Germinal center (tissue), 1 donor: Measurements from ENCODE around the gene RARRES2.
"Not testable (repeated sequence)": the region's sequence is repeated elsewhere in the genome, so short reads cannot be mapped to it uniquely, and the experiment has no call there.

Source experiments
- DNase-seq: peaks from one replicate; pipeline ENCODE4 v3.0.0; 2012; ENCODE audit warnings: mixed read lengths, low spot score

The RARRES2 gene

GRCh38 chr7:150341263-150342120 lies at the start of gene RARRES2:
Gene RARRES2, minus strand, starts transcription at chr7:150341629. Its CDS starts 1,020 bp downstream, at chr7:150340609.
- DNase-seq, result no peak

- no peak for DNase-seq
These were observed 48.8 kb upstream of the RARRES2 start for GRCh38 chr7:150390205-150390604.

GRCh38 chr7:150389532-150389816 lies 48.0 kb upstream of the RARRES2 start:
- DNase-seq, result no peak

GRCh38 chr7:150388709-150389531 lies 47.5 kb upstream of the RARRES2 start:
- DNase-seq, result no peak

DNA sequence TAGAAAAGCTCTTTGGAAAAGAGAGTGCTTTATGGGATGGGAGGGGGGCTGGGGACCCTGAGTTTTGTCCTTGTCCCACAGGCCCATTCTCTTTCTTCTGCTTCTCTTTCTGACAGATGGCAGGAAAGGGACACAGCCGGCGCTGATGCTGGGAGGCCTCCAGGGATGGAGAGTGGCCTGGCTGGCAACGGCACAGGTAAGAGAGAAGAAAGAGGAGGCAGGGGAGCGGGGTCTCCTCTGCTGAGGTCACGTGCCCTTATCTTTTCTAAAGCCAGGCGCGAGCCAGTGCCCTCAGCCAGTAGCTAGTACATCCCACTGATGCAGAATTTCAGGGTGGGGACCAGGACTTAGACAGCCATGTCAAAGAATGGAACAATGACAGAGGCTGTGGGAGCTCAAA lies 46.9 kb upstream of the RARRES2 start:
- no peak for DNase-seq

DNA sequence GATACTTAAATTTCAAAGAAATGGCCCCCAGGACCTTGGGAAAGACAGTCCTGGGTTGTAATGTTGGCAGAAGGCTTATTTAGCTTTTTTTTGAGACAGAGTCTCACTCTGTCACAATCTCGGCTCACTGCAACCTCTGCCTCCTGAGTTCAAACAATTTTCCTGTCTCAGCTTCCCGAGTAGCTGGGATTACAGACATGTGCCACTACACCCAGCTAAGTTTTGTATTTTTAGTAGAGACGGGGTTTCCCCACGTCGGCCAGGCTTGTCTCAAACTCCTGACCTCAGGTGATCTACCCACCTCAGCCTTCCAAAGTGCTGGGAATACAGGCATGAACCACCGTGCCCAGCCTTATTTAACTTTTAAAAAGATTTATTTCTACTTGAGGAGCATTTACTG lies 44.5 kb upstream of the RARRES2 start:
- DNase-seq, result not testable (repeated sequence)

GRCh38 chr7:150385302-150385723 lies 43.9 kb upstream of the RARRES2 start:
- DNase-seq, result no peak

GRCh38 chr7:150384406-150385301 lies 43.2 kb upstream of the RARRES2 start:
- no peak for DNase-seq

GRCh38 chr7:150383710-150384397 lies 42.4 kb upstream of the RARRES2 start:
- no peak for DNase-seq

GRCh38 chr7:150382844-150383225 lies 41.4 kb upstream of the RARRES2 start:
- peak; percentile 17 for DNase-seq

GRCh38 chr7:150382123-150382843 lies 40.9 kb upstream of the RARRES2 start:
- DNase-seq, result no peak

DNA sequence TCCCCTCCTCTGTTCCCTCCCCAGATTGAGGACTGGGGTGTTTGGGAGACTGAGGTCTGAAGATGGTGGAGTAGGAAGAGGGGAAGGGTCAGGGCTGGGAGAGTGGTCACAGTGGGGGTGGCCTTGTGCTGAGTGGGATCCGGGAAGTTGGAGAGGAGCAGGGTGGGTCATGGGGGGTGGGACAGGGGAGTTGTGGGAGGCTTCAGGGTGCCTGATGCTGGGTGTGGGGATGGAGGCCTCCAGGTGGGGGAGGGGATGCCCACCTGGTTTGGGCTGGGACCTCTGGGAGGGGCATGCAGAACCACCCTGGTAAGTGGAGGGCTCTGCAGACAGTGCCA lies 40.3 kb upstream of the RARRES2 start:
- no peak for DNase-seq

- no peak for DNase-seq
These were observed 39.7 kb upstream of the RARRES2 start for GRCh38 chr7:150381096-150381495.

DNA sequence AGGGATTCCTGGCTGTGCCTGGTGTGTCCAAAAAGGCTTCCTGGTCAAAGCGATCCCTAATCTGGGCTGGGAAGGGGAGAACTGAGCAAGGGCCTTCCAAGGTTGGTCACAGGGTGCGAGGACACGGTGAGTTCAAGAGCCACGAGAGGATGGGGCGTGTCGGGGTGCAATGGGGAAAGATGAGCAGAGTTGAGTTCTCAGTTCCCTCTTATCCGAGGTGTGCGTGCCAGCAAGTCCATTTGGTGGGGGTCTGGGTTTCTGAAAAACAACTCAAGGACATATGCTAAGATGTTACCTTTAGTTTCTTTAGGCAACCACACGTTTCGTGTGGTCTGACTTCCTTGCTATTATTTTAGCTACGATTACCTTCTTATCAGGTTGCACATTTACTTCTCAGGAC lies 39.0 kb upstream of the RARRES2 start:
- peak; percentile 25 for DNase-seq

DNA sequence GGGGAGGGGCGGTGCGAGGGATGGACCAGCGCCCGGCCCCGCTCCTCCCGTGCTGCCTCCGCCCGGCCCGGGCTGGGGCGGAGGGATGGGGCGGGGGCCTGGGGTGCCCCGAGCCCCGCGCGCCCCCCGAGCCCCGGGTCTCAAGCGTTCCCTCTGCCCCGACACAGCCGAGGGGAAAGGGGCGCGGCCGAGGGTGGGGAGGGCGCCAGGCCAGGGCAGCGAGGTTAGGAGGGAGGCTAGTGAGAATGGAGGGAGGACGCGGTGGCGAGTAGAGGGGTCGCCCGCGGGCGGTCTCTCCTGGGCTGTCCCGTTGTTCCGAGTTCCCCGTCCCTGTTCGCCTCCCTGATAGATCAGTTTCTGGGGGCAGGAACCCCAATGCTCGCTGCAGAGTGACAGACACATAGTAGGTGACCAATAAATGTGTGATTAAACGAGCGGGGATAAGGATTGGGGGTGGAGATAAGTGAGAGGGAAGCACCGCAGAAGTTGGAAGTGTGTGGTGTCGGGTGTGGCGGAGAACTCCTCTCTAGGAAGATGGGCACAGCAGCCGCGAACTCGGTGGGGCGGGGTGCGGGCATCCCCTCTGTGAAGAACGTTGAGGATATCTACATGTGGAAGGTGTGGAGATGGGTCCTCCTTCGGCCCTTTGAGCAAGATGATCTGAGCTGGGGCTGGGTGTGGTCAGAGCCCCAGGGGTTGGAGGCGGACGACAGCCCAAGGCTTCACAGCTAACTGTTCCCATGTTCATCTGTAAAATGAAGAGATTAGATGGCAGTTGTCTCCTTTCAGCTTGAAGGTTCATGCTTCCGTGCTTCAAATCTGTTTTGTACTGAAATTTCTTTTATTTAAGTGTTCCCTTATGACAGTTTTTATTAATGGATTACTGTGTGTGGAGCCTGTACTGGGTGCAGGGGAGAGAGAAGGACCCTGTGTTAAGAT lies 38.3 kb upstream of the RARRES2 start:
- no peak for DNase-seq

DNA sequence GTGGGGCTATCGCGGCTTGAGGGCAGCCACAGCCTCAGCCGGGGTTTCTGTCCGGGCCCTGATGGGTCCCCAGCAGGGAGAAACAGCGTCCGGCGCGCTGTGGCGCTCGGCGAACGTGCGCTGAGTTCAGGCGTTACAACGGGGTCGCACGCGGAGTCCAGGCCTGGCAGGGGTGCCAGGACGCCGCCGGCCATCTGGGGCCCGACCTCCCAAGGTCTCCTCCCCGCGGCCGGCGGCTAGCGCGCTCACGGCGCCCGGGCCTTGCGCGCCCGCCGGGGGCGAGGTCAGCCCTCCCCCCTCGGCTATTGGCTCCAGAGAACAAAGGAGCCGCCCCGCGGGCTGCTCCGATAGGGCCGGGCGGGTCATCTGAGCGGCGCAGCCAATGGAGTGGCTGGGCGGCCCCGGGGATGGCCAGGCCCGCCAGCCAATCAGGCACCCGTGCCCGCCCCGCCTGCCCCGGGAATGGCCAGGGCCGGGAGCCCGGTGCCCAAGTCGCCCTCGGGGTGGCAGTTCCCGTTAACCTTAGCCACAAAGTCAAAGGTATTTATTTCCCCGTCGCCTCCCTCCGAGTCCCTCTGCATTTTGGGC lies 37.5 kb upstream of the RARRES2 start, which contains the start of gene ZNF775:
ZNF775 (plus strand) TSS at position 478 of the 588 bp plus-strand sequence. CDS start 9,141 bp downstream, outside the sequence.
- DNase-seq, result peak; percentile 100

DNA sequence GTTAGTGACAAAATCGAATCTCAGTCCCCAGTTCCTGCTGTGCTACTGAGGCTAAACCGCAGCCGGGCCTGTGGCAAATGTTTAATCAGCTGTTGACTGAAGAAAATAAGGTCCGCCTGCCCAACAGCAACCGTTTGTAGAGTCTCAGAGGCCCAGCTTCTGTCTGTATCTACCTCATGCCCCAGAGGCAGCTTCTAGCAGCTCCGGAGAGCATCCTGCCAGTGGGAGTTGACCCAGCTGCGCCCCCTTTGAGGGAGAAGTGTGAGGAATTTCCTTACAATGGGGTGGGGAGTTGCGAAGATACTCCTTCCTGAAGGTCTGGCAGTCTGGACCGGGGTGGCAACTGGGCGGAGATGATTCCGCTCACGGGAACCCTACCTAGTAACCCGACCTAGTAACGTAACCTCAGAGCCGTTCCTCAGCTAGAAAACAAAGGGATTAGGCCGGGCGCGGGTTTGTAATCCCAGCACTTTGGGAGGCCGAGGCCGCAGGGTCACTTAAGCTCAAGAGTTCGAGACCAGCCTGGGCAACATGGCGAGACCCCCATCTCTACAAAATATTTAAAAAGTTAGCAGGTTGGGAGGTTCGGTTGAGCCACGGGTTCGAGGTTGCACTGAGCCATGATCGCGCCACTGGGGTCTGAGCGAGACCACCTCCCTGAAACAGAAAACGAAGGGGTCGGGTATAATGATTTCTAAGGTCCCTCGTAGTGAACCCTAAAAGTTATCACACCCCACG lies 36.9 kb upstream of the RARRES2 start:
- peak; percentile 49 for DNase-seq

DNA sequence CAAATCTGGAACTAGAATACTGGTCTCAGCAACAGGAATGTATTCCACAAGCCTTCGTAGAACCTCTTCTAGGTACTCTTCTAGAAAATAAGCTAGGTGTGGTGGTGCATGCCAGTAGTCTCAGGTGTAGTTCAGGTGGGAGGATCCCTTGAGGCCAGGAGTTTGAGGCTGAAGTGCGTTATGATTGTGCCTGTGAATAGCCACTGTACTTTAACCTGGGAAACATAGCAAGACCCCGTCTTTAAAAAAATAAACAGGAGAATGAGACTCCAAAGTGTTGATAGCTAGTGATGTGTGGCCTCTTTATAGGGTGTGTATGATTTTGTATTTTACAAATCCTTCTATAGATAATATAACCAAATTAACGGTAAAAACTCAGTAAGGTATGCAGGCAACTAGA lies 36.2 kb upstream of the RARRES2 start:
- no peak for DNase-seq

DNA sequence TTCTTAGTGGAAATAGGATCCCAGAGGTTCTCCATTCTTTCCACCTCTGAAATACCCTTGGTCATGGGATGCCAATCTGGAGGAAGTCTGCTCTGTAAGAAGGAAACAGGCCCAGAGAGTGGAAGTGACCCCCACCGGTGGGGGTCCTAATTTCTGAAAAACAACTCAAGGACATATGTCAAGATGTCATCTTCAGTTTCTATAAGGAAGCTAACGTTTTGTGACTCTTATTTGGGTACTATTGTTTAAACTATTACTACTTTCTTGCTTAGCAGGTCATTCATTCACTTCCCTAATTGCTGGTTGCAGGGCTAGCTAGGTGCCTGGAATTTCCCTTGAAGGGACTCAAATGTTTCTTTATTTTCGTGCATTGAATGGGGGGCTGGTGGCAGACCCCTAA lies 35.8 kb upstream of the RARRES2 start:
- peak; percentile 26 for DNase-seq
